ENCODE results near the gene NXPH1.

- TF ChIP-seq, protein P1, sequence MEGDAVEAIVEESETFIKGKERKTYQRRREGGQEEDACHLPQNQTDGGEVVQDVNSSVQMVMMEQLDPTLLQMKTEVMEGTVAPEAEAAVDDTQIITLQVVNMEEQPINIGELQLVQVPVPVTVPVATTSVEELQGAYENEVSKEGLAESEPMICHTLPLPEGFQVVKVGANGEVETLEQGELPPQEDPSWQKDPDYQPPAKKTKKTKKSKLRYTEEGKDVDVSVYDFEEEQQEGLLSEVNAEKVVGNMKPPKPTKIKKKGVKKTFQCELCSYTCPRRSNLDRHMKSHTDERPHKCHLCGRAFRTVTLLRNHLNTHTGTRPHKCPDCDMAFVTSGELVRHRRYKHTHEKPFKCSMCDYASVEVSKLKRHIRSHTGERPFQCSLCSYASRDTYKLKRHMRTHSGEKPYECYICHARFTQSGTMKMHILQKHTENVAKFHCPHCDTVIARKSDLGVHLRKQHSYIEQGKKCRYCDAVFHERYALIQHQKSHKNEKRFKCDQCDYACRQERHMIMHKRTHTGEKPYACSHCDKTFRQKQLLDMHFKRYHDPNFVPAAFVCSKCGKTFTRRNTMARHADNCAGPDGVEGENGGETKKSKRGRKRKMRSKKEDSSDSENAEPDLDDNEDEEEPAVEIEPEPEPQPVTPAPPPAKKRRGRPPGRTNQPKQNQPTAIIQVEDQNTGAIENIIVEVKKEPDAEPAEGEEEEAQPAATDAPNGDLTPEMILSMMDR (IDR thresholded peaks at IDR 0.05): no peak
- no peak for TF ChIP-seq POLR2A (IDR thresholded peaks at IDR 0.05)
Measured at GRCh38 chr7:8751557-8752231, 318.3 kb downstream of the NXPH1 start.

All from lower leg skin (tissue), 3 donors.